HepG2 (cell line): ENCODE data around the gene GYS1. TPM values are rescaled to one million over a fixed set of nuclear protein-coding genes. Genes with fewer than 3 reads are reported as not detected.

Experiments used
- AGO1 ChIP-seq: fragments of 200-400 bp; formaldehyde crosslinking; IDR thresholded peaks from 2 replicates; pipeline ENCODE4 v1.6.1; 2017; ENCODE audit warnings: mild to moderate bottlenecking, low read depth, low read length, moderate library complexity; ENCODE audit not compliant: poor library complexity, severe bottlenecking
- DNMT3B ChIP-seq: conservative IDR thresholded peaks from 2 replicates; pipeline ENCODE4 v1.6.1; 2016; ENCODE audit warnings: missing biosample characterization, control low read depth
- ERF ChIP-seq: IDR thresholded peaks from 2 replicates; pipeline ENCODE4 v1.6.1; 2018; ENCODE audit warnings: missing biosample characterization, missing genetic modification reagents
- FOXP1 ChIP-seq, 2 experiments: fragments of 450-650 bp in 1 of 2; IDR thresholded peaks; 2 replicates each; pipeline ENCODE4 v1.6.1; 2017 to 2018; ENCODE audit warnings: antibody characterized with exemption in 1 of 2
- SMAD3 ChIP-seq: sonication (generic); formaldehyde crosslinking; IDR thresholded peaks from 2 replicates; pipeline ENCODE4 v1.4.0; 2020; ENCODE audit warnings: missing genetic modification reagents
- ZNF101 ChIP-seq: sonication (generic); formaldehyde crosslinking; IDR thresholded peaks from 2 replicates; pipeline ENCODE4 v1.4.0; 2020; ENCODE audit warnings: mild to moderate bottlenecking, low read depth, missing genetic modification reagents, borderline replicate concordance
- ZNF331 ChIP-seq: sonication (generic); formaldehyde crosslinking; IDR thresholded peaks from 2 replicates; pipeline ENCODE4 v1.4.0; 2020; ENCODE audit warnings: missing genetic modification reagents
- ZNF598 ChIP-seq: sonication (generic); formaldehyde crosslinking; IDR thresholded peaks from 2 replicates; pipeline ENCODE4 v1.5.1; 2020; ENCODE audit warnings: mild to moderate bottlenecking, missing genetic modification reagents, borderline replicate concordance
- ZNF652 ChIP-seq: IDR thresholded peaks from 2 replicates; pipeline ENCODE4 v1.6.1; 2016; ENCODE audit warnings: low read depth, borderline replicate concordance
- ZNF776 ChIP-seq: sonication (generic); formaldehyde crosslinking; IDR thresholded peaks from 2 replicates; pipeline ENCODE4 v1.4.0; 2020; ENCODE audit warnings: mild to moderate bottlenecking, missing genetic modification reagents
- ZNF777 ChIP-seq: sonication (generic); formaldehyde crosslinking; IDR thresholded peaks from 2 replicates; pipeline ENCODE4 v1.4.0; 2020; ENCODE audit warnings: missing genetic modification reagents
- polyA plus RNA-seq, 8 experiments: library from polyadenylated mRNA; depleted of rRNA in 3 of 8; stranded (reverse) in 7 of 8; unstranded in 1 of 8; fragments of >200 nt; fragmentation: Illumina TruSeq in 4 of 8; extraction: Trizol in 4 of 8; gene quantifications; 2 replicates each; pipeline versions ENCODE4 v1.2.1 to v1.2.3, GENCODE V29; 2011 to 2016; ENCODE audit warnings: low read depth in 4 of 8, missing spikeins in 1 of 8, mixed read lengths in 1 of 8; ENCODE audit not compliant: insufficient read depth in 1 of 8
- total RNA-seq, 5 experiments: library from RNA; depleted of rRNA; stranded (reverse); fragments of >200 nt; fragmentation: Illumina TruSeq; extraction: Trizol; gene quantifications; 2 replicates each; pipeline ENCODE4 v1.2.3, GENCODE V29; 2016; ENCODE audit warnings: low read depth in 1 of 5
- TF ChIP-seq, protein P1 (sequence below): sonication (generic); formaldehyde crosslinking; IDR thresholded peaks from 2 replicates; pipeline ENCODE4 v1.4.0; 2020; ENCODE audit warnings: mild to moderate bottlenecking, missing genetic modification reagents
- TF ChIP-seq, protein P2 (sequence below): sonication (generic); formaldehyde crosslinking; IDR thresholded peaks from 2 replicates; pipeline ENCODE4 v1.4.0; 2020; ENCODE audit warnings: missing genetic modification reagents
- TF ChIP-seq, protein P3 (sequence below): sonication (generic); formaldehyde crosslinking; IDR thresholded peaks from 2 replicates; pipeline ENCODE4 v1.4.0; 2020; ENCODE audit warnings: missing genetic modification reagents
- TF ChIP-seq, protein P4 (sequence below): sonication (generic); formaldehyde crosslinking; IDR thresholded peaks from 2 replicates; pipeline ENCODE4 v1.4.0; 2020; ENCODE audit warnings: missing genetic modification reagents, mild to moderate bottlenecking, borderline replicate concordance

GYS1 gene
- total and polyA plus RNA-seq, 2 of the 13 experiments (the other 11 are each of a cell fraction or from before 2014, with no cell fraction given) = 18.4 to 42.1 TPM

DNA sequence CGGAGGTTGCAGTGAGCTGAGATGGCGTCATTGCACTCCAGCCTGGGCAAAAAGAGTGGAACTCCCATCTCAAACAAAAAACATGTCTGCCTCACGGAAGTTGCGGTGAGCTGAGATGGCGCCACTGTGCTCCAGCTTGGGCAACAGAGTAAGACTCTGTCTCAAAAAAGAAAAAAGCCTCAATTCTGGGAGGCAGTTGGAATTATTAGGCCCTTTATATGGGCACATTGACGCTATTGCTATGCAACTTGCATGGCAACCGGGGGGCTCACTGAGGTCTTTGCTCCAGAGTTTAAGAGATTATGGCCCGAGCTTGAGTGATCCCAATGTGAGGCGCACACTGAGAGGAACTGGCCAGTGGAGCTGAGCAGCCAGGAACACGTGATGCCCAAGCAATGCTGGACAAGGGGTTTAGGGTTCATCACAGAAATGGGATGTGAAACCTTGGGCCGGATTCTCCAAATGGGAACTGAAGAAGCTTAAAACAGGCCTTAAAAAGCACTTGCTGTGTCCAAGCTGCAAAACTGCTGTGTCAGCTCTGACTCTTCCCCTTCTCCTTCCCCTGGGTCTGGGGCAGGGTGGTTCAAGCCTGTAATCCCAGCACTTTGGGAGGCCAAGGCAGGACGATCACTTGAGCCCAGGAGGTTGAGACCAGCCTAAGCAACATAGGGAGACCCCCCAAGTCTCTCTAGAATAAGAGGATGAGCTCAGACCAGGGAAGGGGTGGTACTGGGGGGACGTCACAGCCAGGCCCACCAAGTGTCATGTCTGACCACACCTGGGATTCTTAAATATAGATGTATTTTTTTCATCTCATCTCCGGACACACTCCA, 25.5 kb downstream of the GYS1 start (continued):
- TF ChIP-seq, protein P1, sequence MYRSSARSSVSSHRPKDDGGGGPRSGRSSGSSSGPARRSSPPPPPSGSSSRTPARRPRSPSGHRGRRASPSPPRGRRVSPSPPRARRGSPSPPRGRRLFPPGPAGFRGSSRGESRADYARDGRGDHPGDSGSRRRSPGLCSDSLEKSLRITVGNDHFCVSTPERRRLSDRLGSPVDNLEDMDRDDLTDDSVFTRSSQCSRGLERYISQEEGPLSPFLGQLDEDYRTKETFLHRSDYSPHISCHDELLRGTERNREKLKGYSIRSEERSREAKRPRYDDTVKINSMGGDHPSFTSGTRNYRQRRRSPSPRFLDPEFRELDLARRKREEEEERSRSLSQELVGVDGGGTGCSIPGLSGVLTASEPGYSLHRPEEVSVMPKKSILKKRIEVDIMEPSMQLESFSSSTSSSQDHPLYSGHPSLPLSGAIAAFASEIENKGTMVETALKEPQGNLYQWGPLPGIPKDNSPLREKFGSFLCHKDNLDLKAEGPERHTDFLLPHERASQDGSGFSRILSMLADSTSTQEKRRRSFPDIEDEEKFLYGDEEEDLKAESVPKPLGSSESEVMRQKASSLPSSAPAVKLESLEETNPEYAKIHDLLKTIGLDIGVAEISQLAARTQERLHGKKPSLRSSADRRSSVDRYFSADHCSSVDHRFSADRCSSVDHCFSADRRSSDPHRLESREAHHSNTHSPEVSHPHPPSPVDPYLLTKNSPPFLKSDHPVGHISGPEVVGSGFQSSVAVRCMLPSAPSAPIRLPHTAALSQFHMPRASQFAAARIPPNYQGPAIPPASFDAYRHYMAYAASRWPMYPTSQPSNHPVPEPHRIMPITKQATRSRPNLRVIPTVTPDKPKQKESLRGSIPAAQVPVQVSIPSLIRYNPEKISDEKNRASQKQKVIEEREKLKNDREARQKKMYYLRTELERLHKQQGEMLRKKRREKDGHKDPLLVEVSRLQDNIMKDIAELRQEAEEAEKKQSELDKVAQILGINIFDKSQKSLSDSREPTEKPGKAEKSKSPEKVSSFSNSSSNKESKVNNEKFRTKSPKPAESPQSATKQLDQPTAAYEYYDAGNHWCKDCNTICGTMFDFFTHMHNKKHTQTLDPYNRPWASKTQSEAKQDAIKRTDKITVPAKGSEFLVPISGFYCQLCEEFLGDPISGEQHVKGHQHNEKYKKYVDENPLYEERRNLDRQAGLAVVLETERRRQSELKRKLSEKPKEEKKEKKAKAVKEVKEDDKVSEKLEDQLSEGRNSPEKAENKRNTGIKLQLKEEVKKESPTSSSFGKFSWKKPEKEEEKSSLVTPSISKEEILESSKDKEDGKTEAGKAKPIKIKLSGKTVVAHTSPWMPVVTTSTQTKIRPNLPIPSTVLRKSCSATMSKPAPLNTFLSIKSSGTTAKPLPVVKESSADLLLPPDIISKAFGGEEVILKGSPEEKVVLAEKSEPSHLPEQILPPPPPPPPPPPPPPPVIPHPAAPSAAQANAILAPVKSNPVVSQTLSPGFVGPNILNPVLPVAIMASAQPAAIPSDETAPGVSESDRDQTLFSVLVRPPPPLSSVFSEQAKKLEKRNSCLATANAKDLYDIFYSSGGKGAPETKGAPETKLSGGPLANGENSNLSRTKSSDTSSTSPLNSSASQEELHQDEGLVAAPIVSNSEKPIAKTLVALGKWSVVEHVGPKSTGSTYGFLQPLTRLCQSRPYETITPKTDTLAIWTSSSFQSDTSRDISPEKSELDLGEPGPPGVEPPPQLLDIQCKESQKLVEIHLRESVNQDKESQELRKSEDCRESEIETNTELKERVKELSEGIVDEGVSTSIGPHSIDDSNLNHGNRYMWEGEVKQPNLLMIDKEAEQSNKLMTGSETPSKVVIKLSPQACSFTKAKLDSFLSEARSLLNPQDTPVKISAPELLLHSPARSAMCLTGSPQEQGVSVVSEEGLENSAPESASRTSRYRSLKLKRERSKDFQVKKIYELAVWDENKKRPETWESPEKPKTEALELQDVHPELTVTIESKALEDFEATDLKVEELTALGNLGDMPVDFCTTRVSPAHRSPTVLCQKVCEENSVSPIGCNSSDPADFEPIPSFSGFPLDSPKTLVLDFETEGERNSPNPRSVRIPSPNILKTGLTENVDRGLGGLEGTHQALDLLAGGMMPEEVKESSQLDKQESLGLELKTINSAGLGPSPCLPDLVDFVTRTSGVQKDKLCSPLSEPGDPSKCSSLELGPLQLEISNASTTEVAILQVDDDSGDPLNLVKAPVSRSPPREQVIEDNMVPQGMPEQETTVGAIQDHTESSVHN (CRISPR knock-in tag) = 0 out of 2 replicates have a peak, but pooled peaks have one; percentile 49
- TF ChIP-seq SMAD3 = no peak; the same call in 1 of the 2 replicates
- peak; percentile 99 for TF ChIP-seq AGO1
- peak; percentile 32 for TF ChIP-seq ZNF331
- TF ChIP-seq ZNF598 (CRISPR knock-in tag) = 0 out of 2 replicates have a peak, but pooled peaks have one; percentile 60
- 0 out of 2 replicates have a peak, but pooled peaks have one; percentile 67 for TF ChIP-seq DNMT3B (CRISPR knock-in tag)
- TF ChIP-seq ERF = peak; percentile 12; the same call in 1 of the 2 replicates
- TF ChIP-seq, protein P2, sequence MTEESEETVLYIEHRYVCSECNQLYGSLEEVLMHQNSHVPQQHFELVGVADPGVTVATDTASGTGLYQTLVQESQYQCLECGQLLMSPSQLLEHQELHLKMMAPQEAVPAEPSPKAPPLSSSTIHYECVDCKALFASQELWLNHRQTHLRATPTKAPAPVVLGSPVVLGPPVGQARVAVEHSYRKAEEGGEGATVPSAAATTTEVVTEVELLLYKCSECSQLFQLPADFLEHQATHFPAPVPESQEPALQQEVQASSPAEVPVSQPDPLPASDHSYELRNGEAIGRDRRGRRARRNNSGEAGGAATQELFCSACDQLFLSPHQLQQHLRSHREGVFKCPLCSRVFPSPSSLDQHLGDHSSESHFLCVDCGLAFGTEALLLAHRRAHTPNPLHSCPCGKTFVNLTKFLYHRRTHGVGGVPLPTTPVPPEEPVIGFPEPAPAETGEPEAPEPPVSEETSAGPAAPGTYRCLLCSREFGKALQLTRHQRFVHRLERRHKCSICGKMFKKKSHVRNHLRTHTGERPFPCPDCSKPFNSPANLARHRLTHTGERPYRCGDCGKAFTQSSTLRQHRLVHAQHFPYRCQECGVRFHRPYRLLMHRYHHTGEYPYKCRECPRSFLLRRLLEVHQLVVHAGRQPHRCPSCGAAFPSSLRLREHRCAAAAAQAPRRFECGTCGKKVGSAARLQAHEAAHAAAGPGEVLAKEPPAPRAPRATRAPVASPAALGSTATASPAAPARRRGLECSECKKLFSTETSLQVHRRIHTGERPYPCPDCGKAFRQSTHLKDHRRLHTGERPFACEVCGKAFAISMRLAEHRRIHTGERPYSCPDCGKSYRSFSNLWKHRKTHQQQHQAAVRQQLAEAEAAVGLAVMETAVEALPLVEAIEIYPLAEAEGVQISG (CRISPR knock-in tag) = peak; percentile 64
- TF ChIP-seq, protein P3, sequence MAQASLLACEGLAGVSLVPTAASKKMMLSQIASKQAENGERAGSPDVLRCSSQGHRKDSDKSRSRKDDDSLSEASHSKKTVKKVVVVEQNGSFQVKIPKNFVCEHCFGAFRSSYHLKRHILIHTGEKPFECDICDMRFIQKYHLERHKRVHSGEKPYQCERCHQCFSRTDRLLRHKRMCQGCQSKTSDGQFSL = peak; percentile 42; the same call in 1 of the 2 replicates
- TF ChIP-seq ZNF652 (CRISPR knock-in tag) = no peak
- TF ChIP-seq, protein P4, sequence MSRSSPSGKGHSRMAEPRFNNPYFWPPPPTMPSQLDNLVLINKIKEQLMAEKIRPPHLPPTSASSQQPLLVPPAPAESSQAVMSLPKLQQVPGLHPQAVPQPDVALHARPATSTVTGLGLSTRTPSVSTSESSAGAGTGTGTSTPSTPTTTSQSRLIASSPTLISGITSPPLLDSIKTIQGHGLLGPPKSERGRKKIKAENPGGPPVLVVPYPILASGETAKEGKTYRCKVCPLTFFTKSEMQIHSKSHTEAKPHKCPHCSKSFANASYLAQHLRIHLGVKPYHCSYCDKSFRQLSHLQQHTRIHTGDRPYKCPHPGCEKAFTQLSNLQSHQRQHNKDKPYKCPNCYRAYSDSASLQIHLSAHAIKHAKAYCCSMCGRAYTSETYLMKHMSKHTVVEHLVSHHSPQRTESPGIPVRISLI (CRISPR knock-in tag) = no peak
- peak; percentile 40; the same call in 1 of the 2 replicates for TF ChIP-seq ZNF777 (CRISPR knock-in tag)
- no peak for TF ChIP-seq ZNF101
- peak; percentile 38; the same call in 1 of the 2 replicates for TF ChIP-seq ZNF776 (CRISPR knock-in tag)
- no peak for TF ChIP-seq FOXP1 (IDR thresholded peaks at IDR 0.05)
- peak; percentile 7; the same call in 1 of the 2 replicates for TF ChIP-seq FOXP1 (CRISPR knock-in tag; IDR thresholded peaks at IDR 0.05)
